ENCODE data around the gene PAFAH2. TPM values are rescaled to one million over a fixed set of nuclear protein-coding genes. Genes with fewer than 3 reads are reported as not detected.

Gene PAFAH2
- total RNA-seq, 4 donors from 2014 or later: 6.3 to 19.2 (median 9.3) TPM

- H3K27me3 ChIP-seq: no peaks in the 10 kb centered on the region
- WGBS, 2 donors: 76 to 79% methylated on average over 2 of the region's 2 CpGs
These were observed 5.9 kb upstream of the PAFAH2 start for GRCh38 chr1:26003756-26004155.

GRCh38 chr1:26003262-26003661 is 5.4 kb upstream of the PAFAH2 start:
- WGBS, 2 donors: 80 to 84% methylated on average over 4 of the region's 4 CpGs
- Histone ChIP-seq H3K27ac (peak overlapping the region in 2 of 4 donors; percentile 58 to 66), H3K36me3 (no peaks in the 10 kb centered on the region), H3K9me3 (no peaks in the 10 kb centered on the region), H3K4me3 (no peak overlapping the region), H3K4me1 (peaks cover 0 to 49% (median 17%) of the 10 kb centered on the region in 4 donors), H3K27me3 (no peaks in the 10 kb centered on the region)
- DNase-seq (ENCODE audit: low spot score in 2 of 2): no peak
- no peak for TF ChIP-seq EP300 (IDR thresholded peaks at IDR 0.05)
- TF ChIP-seq CTCF (IDR thresholded peaks at IDR 0.05): no peak
- no peak for TF ChIP-seq POLR2A (IDR thresholded peaks at IDR 0.05)

More at GRCh38 chr1:26003756-26004155, 5.9 kb upstream of the PAFAH2 start:
- Histone ChIP-seq H3K4me3 (no peak overlapping the region), H3K4me1 (peaks cover 0 to 44% (median 14%) of the 10 kb centered on the region in 4 donors), H3K9me3 (no peaks in the 10 kb centered on the region), H3K27ac (peak overlapping the region in 2 of 4 donors; percentile 54 to 58), H3K36me3 (no peaks in the 10 kb centered on the region)
- DNase-seq (ENCODE audit: low spot score in 2 of 2): no peak
- TF ChIP-seq POLR2A (IDR thresholded peaks at IDR 0.05): no peak
- TF ChIP-seq EP300 (IDR thresholded peaks at IDR 0.05): no peak
- TF ChIP-seq CTCF (IDR thresholded peaks at IDR 0.05): no peak

GRCh38 chr1:25999041-25999800 is 1.4 kb upstream of the PAFAH2 start:
- DNase-seq (ENCODE audit: low spot score in 2 of 2): no peak
- Histone ChIP-seq H3K36me3 (no peaks in the 10 kb centered on the region), H3K4me3 (no peak overlapping the region), H3K27me3 (no peaks in the 10 kb centered on the region), H3K4me1 (peaks cover 0 to 43% (median 15%) of the 10 kb centered on the region in 4 donors), H3K27ac (peak overlapping the region in 3 of 4 donors; percentile 57 to 87 (median 84)), H3K9me3 (no peaks in the 10 kb centered on the region)
- TF ChIP-seq EP300 (IDR thresholded peaks at IDR 0.05) (no peak), CTCF (IDR thresholded peaks at IDR 0.05) (no peak), POLR2A (IDR thresholded peaks at IDR 0.05) (no peak)
- 81 to 82% methylated on average over 18 of the region's 18 CpGs for WGBS, 2 donors

- peaks cover 0 to 26% (median 15%) of the 10 kb centered on the region in 4 donors for H3K4me1 ChIP-seq
- peak overlapping the region; percentile 40 to 62 (median 54) for H3K4me3 ChIP-seq
- peak in 1 of 2 donors; percentile 70 for DNase-seq (ENCODE audit: low spot score in 2 of 2)
- WGBS, 2 donors: 3 to 5% methylated on average over 13 of the region's 13 CpGs
- TF ChIP-seq CTCF (IDR thresholded peaks at IDR 0.05): no peak
- peak in 1 of 2 donors; percentile 71 for TF ChIP-seq EP300 (IDR thresholded peaks at IDR 0.05)
- H3K27ac ChIP-seq: peak overlapping the region; percentile 34 to 92 (median 84)
- no peaks in the 10 kb centered on the region for H3K9me3 ChIP-seq
- no peaks in the 10 kb centered on the region for H3K36me3 ChIP-seq
- no peaks in the 10 kb centered on the region for H3K27me3 ChIP-seq
These were observed 666 bp downstream of the PAFAH2 start for GRCh38 chr1:25996966-25997827.
